IMR-90 (cell line): Measurements from ENCODE around the gene TCF12. TPM values are rescaled to one million over a fixed set of nuclear protein-coding genes. Genes with fewer than 3 reads are reported as not detected.

Experiments used
- ATAC-seq: fragments of 200-7000 bp; cut with Tn5 transposase; 2 replicates; pipeline ENCODE4 v1.9.1; 2020; ENCODE audit warnings: low read depth, mild to moderate bottlenecking, moderate library complexity
- BruUV-seq: library from RNA; stranded (reverse); fragments of 400-500 nt; replicated peaks from 2 replicates; lab custom pipeline; 2021; lab: Mats Ljungman, UMichigan
- CTCF ChIA-PET: fragments of 300-600 bp; formaldehyde crosslinking; extraction: SDS; loops from one replicate; lab custom pipeline; 2021; ENCODE audit warnings: antibody characterized with exemption; lab: Yijun Ruan, JAX
- POLR2A ChIA-PET: fragments of 300-600 bp; sonication (Branson Sonifier 250); formaldehyde crosslinking; loops from one replicate; lab custom pipeline; 2022; ENCODE audit warnings: antibody characterized with exemption; ENCODE audit not compliant: unreplicated experiment; lab: Charles Lee
- DNase-seq: peaks from one replicate; pipeline ENCODE4 v3.0.0; 2013
- H2AFZ ChIP-seq: replicated peaks from 2 replicates; pipeline ENCODE3; 2013; ENCODE audit warnings: low read length, mild to moderate bottlenecking; ENCODE audit not compliant: poor library complexity
- H2AK5ac ChIP-seq: 2 replicates; pipeline ENCODE4 v1.6.1; 2013; ENCODE audit warnings: low read depth, low read length, inconsistent platforms
- H2AK9ac ChIP-seq: replicated peaks from 2 replicates; pipeline ENCODE3; 2013; ENCODE audit warnings: mild to moderate bottlenecking, low read depth, low read length, moderate library complexity; ENCODE audit not compliant: poor library complexity
- H2BK120ac ChIP-seq: 2 replicates; pipeline ENCODE4 v1.6.1; 2013; ENCODE audit warnings: low read depth, low read length, inconsistent platforms
- H2BK15ac ChIP-seq: 3 replicates; pipeline ENCODE4 v1.6.1; 2013; ENCODE audit warnings: low read depth, low read length, inconsistent platforms
- H2BK20ac ChIP-seq: 2 replicates; pipeline ENCODE4 v1.6.1; 2013; ENCODE audit warnings: low read depth, mild to moderate bottlenecking, inconsistent platforms, low read length, moderate library complexity
- H2BK5ac ChIP-seq: 2 replicates; pipeline ENCODE4 v1.6.1; 2013; ENCODE audit warnings: mild to moderate bottlenecking, low read depth, low read length, inconsistent platforms; ENCODE audit not compliant: poor library complexity, severe bottlenecking
- H3K14ac ChIP-seq: replicated peaks from 2 replicates; pipeline ENCODE4 v1.6.1; 2013; ENCODE audit warnings: low read depth, low read length, inconsistent platforms
- H3K18ac ChIP-seq: 2 replicates; pipeline ENCODE4 v1.6.1; 2013; ENCODE audit warnings: low read depth, low read length, control low read depth
- H3K23ac ChIP-seq: 2 replicates; pipeline ENCODE4 v1.6.1; 2013; ENCODE audit warnings: low read depth, low read length, inconsistent platforms
- H3K27ac ChIP-seq: 2 replicates; pipeline ENCODE4 v1.5.1; 2013; ENCODE audit warnings: mild to moderate bottlenecking, control low read depth, low read length; ENCODE audit not compliant: insufficient read depth
- H3K27me3 ChIP-seq: 2 replicates; pipeline ENCODE4 v1.6.1; 2013; ENCODE audit warnings: low read length; ENCODE audit not compliant: control insufficient read depth, insufficient read depth
- H3K36me3 ChIP-seq: 2 replicates; pipeline ENCODE4 v1.6.1; 2013; ENCODE audit warnings: low read length, mixed read lengths; ENCODE audit not compliant: control insufficient read depth, insufficient read depth
- H3K4ac ChIP-seq: 2 replicates; pipeline ENCODE4 v1.6.1; 2013; ENCODE audit warnings: low read depth, low read length, inconsistent platforms
- H3K4me1 ChIP-seq: 2 replicates; pipeline ENCODE4 v1.6.1; 2013; ENCODE audit warnings: low read length, mixed read lengths; ENCODE audit not compliant: control insufficient read depth, insufficient read depth
- H3K4me2 ChIP-seq: 2 replicates; pipeline ENCODE4 v1.6.1; 2013; ENCODE audit warnings: low read depth, mild to moderate bottlenecking, control low read depth, low read length, moderate library complexity
- H3K4me3 ChIP-seq: 2 replicates; pipeline ENCODE4 v1.5.1; 2013; ENCODE audit warnings: low read depth, mild to moderate bottlenecking, control low read depth, low read length, moderate library complexity; ENCODE audit not compliant: insufficient read depth
- H3K56ac ChIP-seq: 2 replicates; pipeline ENCODE4 v1.6.1; 2013; ENCODE audit warnings: low read length, inconsistent platforms; ENCODE audit not compliant: insufficient read depth; ENCODE audit errors: extremely low read depth
- H3K79me1 ChIP-seq, 2 experiments: 2 replicates each; pipeline ENCODE4 v1.6.1; 2013; ENCODE audit warnings: low read length in 2 of 2, inconsistent platforms in 1 of 2, low read depth in 1 of 2
- H3K9ac ChIP-seq: 2 replicates; pipeline ENCODE4 v1.6.1; 2013; ENCODE audit warnings: low read depth, low read length, control low read depth
- H3K9me1 ChIP-seq: 2 replicates; pipeline ENCODE4 v1.6.1; 2013; ENCODE audit warnings: low read length, inconsistent platforms; ENCODE audit not compliant: insufficient read depth
- H3K9me3 ChIP-seq: 2 replicates; pipeline ENCODE4 v1.6.1; 2013; ENCODE audit warnings: low read length; ENCODE audit not compliant: control insufficient read depth, insufficient read depth
- H4K20me1 ChIP-seq: 2 replicates; pipeline ENCODE4 v1.6.1; 2013; ENCODE audit warnings: low read length, inconsistent platforms; ENCODE audit not compliant: insufficient read depth
- H4K5ac ChIP-seq: 2 replicates; pipeline ENCODE4 v1.6.1; 2013; ENCODE audit warnings: mild to moderate bottlenecking, low read depth, low read length, control low read depth
- H4K8ac ChIP-seq, 2 experiments: 2 replicates each; pipeline ENCODE4 v1.6.1; 2013; ENCODE audit warnings: low read depth in 2 of 2, low read length in 2 of 2, control low read depth in 1 of 2, inconsistent platforms in 1 of 2
- H4K91ac ChIP-seq: 2 replicates; pipeline ENCODE4 v1.6.1; 2013; ENCODE audit warnings: low read depth, low read length, inconsistent platforms; ENCODE audit not compliant: insufficient read depth
- BHLHE40 ChIP-seq: fragments of 150-350 bp; IDR thresholded peaks from 2 replicates; pipeline ENCODE4 v1.6.1; 2016; ENCODE audit warnings: mild to moderate bottlenecking, low read depth, low read length
- CHD1 ChIP-seq: IDR thresholded peaks from 2 replicates; pipeline ENCODE4 v1.6.1; 2012; ENCODE audit warnings: low read depth, low read length, improper control_type of control experiment
- CTCF ChIP-seq: conservative IDR thresholded peaks from 2 replicates; pipeline ENCODE4 v1.5.1; 2012; ENCODE audit warnings: mild to moderate bottlenecking, low read depth, low read length, improper control_type of control experiment
- ELK1 ChIP-seq: fragments of 150-350 bp; IDR thresholded peaks from 2 replicates; pipeline ENCODE4 v1.6.1; 2016; ENCODE audit warnings: low read depth, mild to moderate bottlenecking, low read length, moderate library complexity, borderline replicate concordance
- MXI1 ChIP-seq: IDR thresholded peaks from 2 replicates; pipeline ENCODE4 v1.6.1; 2012; ENCODE audit warnings: low read depth, mild to moderate bottlenecking, low read length, moderate library complexity, borderline replicate concordance
- NFE2L2 ChIP-seq: fragments of 150-350 bp; IDR thresholded peaks from 2 replicates; pipeline ENCODE4 v1.6.1; 2016; ENCODE audit warnings: low read depth, mild to moderate bottlenecking, low read length
- POLR2A ChIP-seq: IDR thresholded peaks from 2 replicates; pipeline ENCODE4 v1.6.1; 2012; ENCODE audit warnings: mild to moderate bottlenecking, low read depth, low read length
- RAD21 ChIP-seq: IDR thresholded peaks from 2 replicates; pipeline ENCODE4 v1.6.1; 2012; ENCODE audit warnings: low read length, improper control_type of control experiment
- RCOR1 ChIP-seq: IDR thresholded peaks from 2 replicates; pipeline ENCODE4 v1.6.1; 2012; ENCODE audit warnings: mild to moderate bottlenecking, low read length, improper control_type of control experiment; ENCODE audit not compliant: insufficient replicate concordance
- SMC3 ChIP-seq: fragments of 150-350 bp; IDR thresholded peaks from 2 replicates; pipeline ENCODE4 v1.6.1; 2016; ENCODE audit warnings: low read depth, mild to moderate bottlenecking, antibody characterized with exemption, low read length, moderate library complexity
- WGBS, 2 experiments: methylation state at CpG; one replicate each; pipeline versions ENCODE4 v1.1.5 to v1.1.7; 2013; ENCODE audit warnings: missing lambda C conversion rate in 2 of 2; ENCODE audit not compliant: insufficient read length in 1 of 2; ENCODE audit errors: extremely low coverage in 2 of 2; 5-methylcytosine and 5-hydroxymethylcytosine counted together
- dilution Hi-C: fragments of 300-500 bp; cut with HindIII; formaldehyde crosslinking; loops from one replicate; pipeline ENCODE4 v1.14.3; 2018; ENCODE audit warnings: low sequenced_read_pairs; ENCODE audit not compliant: unreplicated experiment
- in situ Hi-C: fragments of 300-500 bp; cut with MboI; formaldehyde crosslinking; loops from 3 replicates; pipeline ENCODE4 v1.14.3; 2019; ENCODE audit warnings: low sequenced_read_pairs, inconsistent platforms, mixed read lengths
- intact Hi-C: fragments of 100-400 bp; cut with micrococcal nuclease; formaldehyde crosslinking; loops from 2 replicates; pipeline ENCODE4 v1.10.0; 2022
- polyA plus RNA-seq, 3 experiments: library from polyadenylated mRNA; depleted of rRNA; stranded (reverse); fragments of >200 nt; gene quantifications; 2 replicates each; pipeline ENCODE4 v1.2.3, GENCODE V29; 2012; ENCODE audit warnings: low replicate concordance in 1 of 3
- total RNA-seq: library from RNA; depleted of rRNA; stranded (reverse); fragments of >200 nt; gene quantifications from 2 replicates; pipeline ENCODE4 v1.2.3, GENCODE V29; 2012

Gene TCF12
- total and polyA plus RNA-seq, 2 of the 4 experiments (the other 2 are of a cell fraction): 79.4 to 160 TPM

GRCh38 chr15:56892659-56893363, 25.6 kb upstream of the TCF12 start:
- H2BK15ac ChIP-seq: no peak overlapping the region
- H4K8ac ChIP-seq: no peak overlapping the region
- no peaks in the 10 kb centered on the region for H3K9me3 ChIP-seq
- no peaks in the 10 kb centered on the region for H3K27me3 ChIP-seq
- no peak overlapping the region for H3K56ac ChIP-seq
- H3K14ac ChIP-seq: no peak overlapping the region
- no peak overlapping the region for H2BK120ac ChIP-seq
- no peak overlapping the region for H4K5ac ChIP-seq
- no peak for TF ChIP-seq CTCF
- no peak for TF ChIP-seq NFE2L2
- no peak for TF ChIP-seq ELK1
- no peak for TF ChIP-seq MXI1
- no peak for TF ChIP-seq RAD21
- TF ChIP-seq SMC3: no peak
- TF ChIP-seq CHD1: no peak
- no peak for TF ChIP-seq POLR2A
- no peak for TF ChIP-seq BHLHE40
- no peak for TF ChIP-seq RCOR1
- H3K18ac ChIP-seq: no peak overlapping the region
- no peak overlapping the region for H2AFZ ChIP-seq
- CTCF ChIA-PET: no interaction called here
- H4K20me1 ChIP-seq: no peaks in the 10 kb centered on the region
- intact Hi-C loops: no loop called here
- H4K91ac ChIP-seq: no peak overlapping the region
- H2AK5ac ChIP-seq: no peak overlapping the region
- peaks cover 1% of the 10 kb centered on the region; the same call in 1 of the 2 replicates for H3K4me1 ChIP-seq
- in situ Hi-C loops: no loop called here
- no peak overlapping the region for H2AK9ac ChIP-seq
- POLR2A ChIA-PET: no interaction called here
- dilution Hi-C loops: no loop called here
- ATAC-seq (no peak), DNase-seq (no peak)
- no peak overlapping the region for H3K4me2 ChIP-seq
- H3K36me3 ChIP-seq: no peaks in the 10 kb centered on the region
- H2BK20ac ChIP-seq: no peak overlapping the region
- H3K79me1 ChIP-seq: peaks cover 0 to 8% of the 10 kb centered on the region in 2 experiments; a peak in 1 of 4 replicates
- no peak overlapping the region for H3K9ac ChIP-seq
- H3K27ac ChIP-seq: no peak overlapping the region
- H3K23ac ChIP-seq: 0 out of 2 replicates have a peak overlapping the region, but pooled peaks have one; percentile 4
- H3K4ac ChIP-seq: no peak overlapping the region
- BruUV-seq: no TSS peak
- 100% methylated on average over 1 of the region's 2 CpGs; no CpG with 5 or more reads in 1 of the 2 experiments for WGBS, 2 experiments
- no peaks in the 10 kb centered on the region for H3K9me1 ChIP-seq
- no peak overlapping the region for H2BK5ac ChIP-seq
- no peak overlapping the region for H3K4me3 ChIP-seq
